Measurements from ENCODE around the gene ABCB11.
"Not testable (repeated sequence)": the region's sequence is repeated elsewhere in the genome, so short reads cannot be mapped to it uniquely, and the experiment has no call there.

ABCB11 gene

DNA sequence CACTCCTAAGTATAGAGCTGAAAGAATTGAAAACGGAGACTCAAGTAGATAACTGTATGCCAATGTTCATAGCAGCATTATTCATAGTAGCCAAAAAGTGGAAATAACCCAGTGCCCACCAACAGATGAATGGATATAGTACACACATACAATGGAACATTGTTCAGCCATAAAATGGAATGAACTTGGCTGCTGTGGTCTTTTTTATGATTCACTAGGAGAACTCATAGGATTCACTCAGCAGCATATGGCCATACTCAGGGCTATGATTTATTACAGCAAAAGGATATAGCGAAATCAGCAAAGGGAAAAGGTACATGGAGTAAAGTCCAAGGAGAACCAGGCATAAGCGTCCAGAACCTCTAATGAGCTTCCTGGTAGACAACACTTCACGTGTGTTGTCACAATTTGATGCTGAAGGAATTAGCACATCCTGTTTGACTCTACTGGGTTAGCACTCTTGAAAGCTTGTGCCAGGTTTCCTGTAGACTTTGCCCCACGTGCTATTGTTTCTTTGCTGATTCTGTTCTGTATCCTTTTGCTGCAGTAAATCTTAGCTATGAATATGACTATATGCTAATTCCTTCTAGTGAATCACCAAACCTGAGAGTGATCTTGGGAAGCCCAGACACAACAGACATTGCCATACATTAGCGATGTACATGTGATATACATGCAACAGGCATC, 156.6 kb downstream of the ABCB11 start:
- DNase-seq = no peak

DNA sequence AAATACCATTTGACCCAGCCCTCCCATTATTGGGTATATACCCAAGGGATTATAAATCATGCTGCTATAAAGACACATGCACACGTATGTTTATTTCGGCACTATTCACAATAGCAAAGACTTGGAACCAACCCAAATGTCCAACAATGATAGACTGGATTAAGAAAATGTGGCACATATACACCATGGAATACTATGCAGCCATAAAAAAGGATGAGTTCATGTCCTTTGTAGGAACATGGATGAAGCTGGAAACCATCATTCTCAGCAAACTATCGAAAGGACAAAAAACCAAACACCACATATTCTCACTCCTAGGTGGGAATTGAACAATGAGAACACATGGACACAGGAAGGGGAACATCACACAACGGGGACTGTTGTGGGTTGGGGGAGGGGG, 160.3 kb downstream of the ABCB11 start:
- DNase-seq = not testable (repeated sequence)

Data from effector CD8-positive, alpha-beta T cell (primary cell).